Measurements from ENCODE around the gene CA11. TPM values are rescaled to one million over a fixed set of nuclear protein-coding genes. Genes with fewer than 3 reads are reported as not detected.

Gene CA11
- total and polyA plus RNA-seq, 9 of the 15 experiments (the other 6 are each of a cell fraction or from before 2014, with no cell fraction given) = 2.9 to 19.9 (median 8.3) TPM

- TF ChIP-seq CEBPG (CRISPR knock-in tag; IDR thresholded peaks at IDR 0.05) (no peak; the same call in 1 of the 2 replicates), CEBPG (tag; conservative IDR thresholded peaks at IDR 0.05 in 1 of 2, IDR thresholded peaks at IDR 0.05 in 1 of 2) (no peak), JUND (IDR thresholded peaks at IDR 0.05; ENCODE audit: borderline replicate concordance, low read depth, low read length) (peak; percentile 79), JUND (tag; IDR thresholded peaks at IDR 0.05; ENCODE audit: borderline replicate concordance, low read depth, low read length) (peak; percentile 55; the same call in 1 of the 3 replicates), TARDBP (IDR thresholded peaks at IDR 0.05) (0 out of 2 replicates have a peak, but pooled peaks have one; percentile 58), LARP7 (IDR thresholded peaks at IDR 0.05) (no peak), POLR2H (tag; IDR thresholded peaks at IDR 0.05; ENCODE audit: low read depth) (peak; percentile 97), NBN (IDR thresholded peaks at IDR 0.05; ENCODE audit: low read depth) (peak; percentile 97), EGR1 (conservative IDR thresholded peaks at IDR 0.05) (peak; percentile 80), PML (IDR thresholded peaks at IDR 0.05; ENCODE audit: low read length) (peak; percentile 86), ZFP30 (CRISPR knock-in tag; IDR thresholded peaks at IDR 0.05; ENCODE audit: borderline replicate concordance) (no peak), ARID3A (IDR thresholded peaks at IDR 0.05; ENCODE audit: borderline replicate concordance, low read depth, low read length) (peak; percentile 60; the same call in 1 of the 2 replicates), TOE1 (IDR thresholded peaks at IDR 0.05; ENCODE audit: borderline replicate concordance) (peak; percentile 17), TOE1 (CRISPR knock-in tag; IDR thresholded peaks at IDR 0.05; ENCODE audit: borderline replicate concordance, low read depth) (no peak), HCFC1 (IDR thresholded peaks at IDR 0.05; ENCODE audit: low read depth, low read length) (peak; percentile 94), NCOA6 (IDR thresholded peaks at IDR 0.05) (peak; percentile 93), CREB3L1 (IDR thresholded peaks at IDR 0.05; ENCODE audit: borderline replicate concordance, low read depth) (peak; percentile 99), ZFX (CRISPR knock-in tag; IDR thresholded peaks at IDR 0.05) (peak; percentile 65), TBL1XR1 (IDR thresholded peaks at IDR 0.05; ENCODE audit: low read length in 2 of 2) (peak; percentile 77 to 94; a peak in 3 of 4 replicates), KAT8 (IDR thresholded peaks at IDR 0.05; ENCODE audit: low read depth) (no peak), MTF1 (CRISPR knock-in tag; IDR thresholded peaks at IDR 0.05; ENCODE audit: borderline replicate concordance) (no peak), POLR2A (conservative IDR thresholded peaks at IDR 0.05) (peak; percentile 99), XRCC5 (IDR thresholded peaks at IDR 0.05; ENCODE audit: low read depth, low read length) (peak; percentile 28; the same call in 1 of the 2 replicates), POLR2AphosphoS2 (IDR thresholded peaks at IDR 0.05; ENCODE audit: low read length) (peak; percentile 88), E2F6 (IDR thresholded peaks at IDR 0.05; ENCODE audit: borderline replicate concordance in 1 of 2, extremely low read depth in 1 of 2, insufficient read depth in 1 of 2, insufficient read length in 1 of 2, low read depth in 1 of 2, low read length in 1 of 2, poor library complexity in 1 of 2, severe bottlenecking in 1 of 2) (peak; percentile 74 to 79), SMARCA4 (IDR thresholded peaks at IDR 0.05) (peak; percentile 61; the same call in 1 of the 2 replicates)
Observed at GRCh38 chr19:48618916-48619691, 26.9 kb downstream of the CA11 start, which contains the start of the genes RPL18 and SPHK2 (continued).

Measured in K562 (cell line).